ENCODE data around the gene PPIL6.

Gene PPIL6

GRCh38 chr6:109440331-109441068, at the start of gene PPIL6, which contains the start of gene SMPD2:
Gene PPIL6 (minus strand): TSS chr6:109440628. CDS start chr6:109440590, 38 bp downstream.
Gene SMPD2 (plus strand): TSS chr6:109440724. CDS start chr6:109441122, 398 bp downstream.
- H3K27ac ChIP-seq = peak within 1 kb of the TSS; percentile 88 to 97 (median 94)
- H3K9ac ChIP-seq = peak within 1 kb of the TSS; percentile 87 to 98 (median 96)
- peak within 1 kb of the TSS; percentile 87 to 99 (median 97) for H3K4me2 ChIP-seq
- H3K27me3 ChIP-seq = peaks cover 0 to 8% (median 0%) of the 10 kb centered on the region in 11 experiments; a peak in 3 of 22 replicates
- H3K4me3 ChIP-seq = peak within 1 kb of the TSS; percentile 73 to 97 (median 84)
- no peak for TF ChIP-seq Cebpa-rat (IDR thresholded peaks at IDR 0.05)
- H3K9me3 ChIP-seq (replicated peaks in 1 of 11) = no peaks in the 10 kb centered on the region
- peaks cover 8 to 45% (median 40%) of the 10 kb centered on the region in 11 experiments; a peak in 16 of 22 replicates for H4K20me1 ChIP-seq
- H3K4me1 ChIP-seq = peaks cover 32 to 53% (median 42%) of the 10 kb centered on the region in 10 experiments
- H3K36me3 ChIP-seq = peaks cover 31 to 37% (median 36%) of the 10 kb centered on the region in 11 experiments

GRCh38 chr6:109488001-109488400, 47.6 kb upstream of the PPIL6 start:
- Histone ChIP-seq H3K27me3 (0 out of 22 replicates have a peak, but pooled peaks cover 0 to 2% (median 0%) of the 10 kb centered on the region in 11 experiments), H3K4me1 (peaks cover 21 to 35% (median 30%) of the 10 kb centered on the region in 10 experiments), H3K4me2 (no peak overlapping the region), H3K27ac (no peak overlapping the region), H3K36me3 (no peaks in the 10 kb centered on the region), H3K9me3 (replicated peaks in 1 of 11) (no peaks in the 10 kb centered on the region), H3K4me3 (no peak overlapping the region), H4K20me1 (no peaks in the 10 kb centered on the region), H3K9ac (no peak overlapping the region)
- no peak for TF ChIP-seq Cebpa-rat (IDR thresholded peaks at IDR 0.05)

- Histone ChIP-seq H3K27me3 (0 out of 22 replicates have a peak, but pooled peaks cover 0 to 2% (median 0%) of the 10 kb centered on the region in 11 experiments), H3K27ac (no peak overlapping the region), H3K9ac (no peak overlapping the region), H3K36me3 (peaks cover 6 to 10% (median 8%) of the 10 kb centered on the region in 11 experiments; a peak in 21 of 22 replicates), H4K20me1 (peaks cover 0 to 11% (median 2%) of the 10 kb centered on the region in 11 experiments; a peak in 10 of 22 replicates), H3K9me3 (replicated peaks in 1 of 11) (no peaks in the 10 kb centered on the region), H3K4me1 (peaks cover 21 to 33% (median 29%) of the 10 kb centered on the region in 10 experiments), H3K4me2 (no peak overlapping the region), H3K4me3 (no peak overlapping the region)
- no peak for TF ChIP-seq Cebpa-rat (IDR thresholded peaks at IDR 0.05)
Measured at GRCh38 chr6:109486068-109486467, 45.6 kb upstream of the PPIL6 start.

GRCh38 chr6:109485266-109485935, 45.0 kb upstream of the PPIL6 start:
- no peak overlapping the region for H3K9ac ChIP-seq

GRCh38 chr6:109484122-109484521, 43.7 kb upstream of the PPIL6 start:
- Histone ChIP-seq H3K4me2 (peak overlapping the region; percentile 61 to 93 (median 78); a peak in 19 of 22 replicates), H3K27ac (no peak overlapping the region), H3K9me3 (replicated peaks in 1 of 11) (peaks cover 0 to 4% (median 0%) of the 10 kb centered on the region in 11 experiments; a peak in 4 of 22 replicates), H3K4me3 (peak overlapping the region in 4 of 10 experiments; percentile 53 to 68 (median 56); a peak in 2 of 20 replicates), H3K4me1 (peaks cover 31 to 41% (median 37%) of the 10 kb centered on the region in 10 experiments), H3K36me3 (peaks cover 18 to 29% (median 27%) of the 10 kb centered on the region in 11 experiments; a peak in 21 of 22 replicates), H4K20me1 (peaks cover 0 to 30% (median 22%) of the 10 kb centered on the region in 11 experiments; a peak in 17 of 22 replicates), H3K9ac (peak overlapping the region in 3 of 11 experiments; percentile 63 to 65 (median 65); a peak in 6 of 22 replicates), H3K27me3 (0 out of 22 replicates have a peak, but pooled peaks cover 0 to 2% (median 0%) of the 10 kb centered on the region in 11 experiments)
- no peak for TF ChIP-seq Cebpa-rat (IDR thresholded peaks at IDR 0.05)

More at GRCh38 chr6:109485266-109485935, 45.0 kb upstream of the PPIL6 start:
- Histone ChIP-seq H3K36me3 (peaks cover 12 to 17% (median 15%) of the 10 kb centered on the region in 11 experiments; a peak in 21 of 22 replicates), H3K27me3 (0 out of 22 replicates have a peak, but pooled peaks cover 0 to 2% (median 0%) of the 10 kb centered on the region in 11 experiments), H4K20me1 (peaks cover 0 to 18% (median 9%) of the 10 kb centered on the region in 11 experiments; a peak in 14 of 22 replicates), H3K4me3 (no peak overlapping the region), H3K4me2 (no peak overlapping the region), H3K27ac (no peak overlapping the region), H3K4me1 (peaks cover 21 to 33% (median 29%) of the 10 kb centered on the region in 10 experiments), H3K9me3 (replicated peaks in 1 of 11) (no peaks in the 10 kb centered on the region; a peak in 2 of 22 replicates)
- TF ChIP-seq Cebpa-rat (IDR thresholded peaks at IDR 0.05) = no peak

- H3K4me1 ChIP-seq = peaks cover 35 to 45% (median 41%) of the 10 kb centered on the region in 10 experiments
- H3K9me3 ChIP-seq (replicated peaks in 1 of 11) = peaks cover 0 to 4% (median 0%) of the 10 kb centered on the region in 11 experiments; a peak in 4 of 22 replicates
- 0 out of 22 replicates have a peak, but pooled peaks cover 0 to 2% (median 0%) of the 10 kb centered on the region in 11 experiments for H3K27me3 ChIP-seq
- peaks cover 0 to 34% (median 26%) of the 10 kb centered on the region in 11 experiments; a peak in 20 of 22 replicates for H4K20me1 ChIP-seq
- TF ChIP-seq Cebpa-rat (IDR thresholded peaks at IDR 0.05) = no peak
- H3K36me3 ChIP-seq = peaks cover 18 to 33% (median 31%) of the 10 kb centered on the region in 11 experiments; a peak in 21 of 22 replicates
- peak overlapping the region in 1 of 11 experiments; percentile 42; a peak in 1 of 22 replicates for H3K27ac ChIP-seq
- peak overlapping the region; percentile 49 to 68 (median 56); a peak in 19 of 20 replicates for H3K4me3 ChIP-seq
- peak overlapping the region; percentile 37 to 70 (median 63); a peak in 17 of 22 replicates for H3K9ac ChIP-seq
- peak overlapping the region; percentile 61 to 93 (median 78); a peak in 21 of 22 replicates for H3K4me2 ChIP-seq
Measured at GRCh38 chr6:109483735-109484057, 43.3 kb upstream of the PPIL6 start.

GRCh38 chr6:109482905-109483734, 42.7 kb upstream of the PPIL6 start, which contains the start of gene ZBTB24:
Gene ZBTB24 (minus strand): TSS chr6:109483219. CDS start chr6:109482026, 1,193 bp downstream.
- peak within 1 kb of the TSS; percentile 90 to 99 (median 95) for H3K9ac ChIP-seq
- peaks cover 0 to 4% (median 0%) of the 10 kb centered on the region in 11 experiments; a peak in 4 of 22 replicates for H3K9me3 ChIP-seq (replicated peaks in 1 of 11)
- H3K4me2 ChIP-seq = peak within 1 kb of the TSS; percentile 77 to 97 (median 88)
- peak within 1 kb of the TSS; percentile 88 to 98 (median 95) for H3K4me3 ChIP-seq
- 0 out of 22 replicates have a peak, but pooled peaks cover 0 to 2% (median 0%) of the 10 kb centered on the region in 11 experiments for H3K27me3 ChIP-seq
- H3K36me3 ChIP-seq = peaks cover 18 to 39% (median 36%) of the 10 kb centered on the region in 11 experiments; a peak in 21 of 22 replicates
- peak within 1 kb of the TSS; percentile 84 to 99 (median 96) for H3K27ac ChIP-seq
- peaks cover 5 to 40% (median 32%) of the 10 kb centered on the region in 11 experiments; a peak in 21 of 22 replicates for H4K20me1 ChIP-seq
- H3K4me1 ChIP-seq = peaks cover 41 to 51% (median 47%) of the 10 kb centered on the region in 10 experiments
- no peak for TF ChIP-seq Cebpa-rat (IDR thresholded peaks at IDR 0.05)

All from BLaER1 treated with 17β-estradiol and CSF1 and Interleukin-3, amounts not matched to agents 10 nM and 100 nM (cell line).